Endothelial cell of umbilical vein (primary cell): ENCODE results near the gene CCSAP. TPM values are rescaled to one million over a fixed set of nuclear protein-coding genes. Genes with fewer than 3 reads are reported as not detected.

ENCODE experiments used
- BruUV-seq: library from RNA; stranded (reverse); fragments of 400-500 nt; replicated peaks from 2 replicates; lab custom pipeline; 2021; lab: Mats Ljungman, UMichigan
- CTCF ChIA-PET: fragments of 300-600, 350-600 bp; sonication (Branson Sonifier 250); formaldehyde crosslinking; loops from one replicate; lab custom pipeline; 2021; ENCODE audit warnings: antibody characterized with exemption, inconsistent platforms; lab: Charles Lee
- POLR2A ChIA-PET: fragments of 300-600, 350-600 bp; sonication (Branson Sonifier 250); formaldehyde crosslinking; loops from one replicate; lab custom pipeline; 2021; ENCODE audit warnings: antibody characterized with exemption, inconsistent platforms; lab: Charles Lee
- DNase-seq: peaks from one replicate; pipeline ENCODE4 v3.0.0-alpha.2; 2011; ENCODE audit warnings: low read depth, low spot score
- FAIRE-seq: peaks from 2 replicates; lab custom pipeline; 2011; peaks lifted over from hg19 to GRCh38; lab: Jason Lieb, UNC
- H2AFZ ChIP-seq: 2 replicates; pipeline ENCODE4 v1.6.0; 2012; ENCODE audit warnings: low read depth, low read length, control low read depth, inconsistent platforms
- H3K27ac ChIP-seq: 2 replicates; pipeline ENCODE4 v1.5.1; 2011; ENCODE audit warnings: low read depth, mild to moderate bottlenecking, control low read depth, low read length, moderate library complexity; ENCODE audit not compliant: insufficient read depth
- H3K27me3 ChIP-seq, 2 experiments: 2 replicates each; pipeline versions ENCODE4 v1.6.0 to v1.6.1; 2011; ENCODE audit warnings: low read length in 2 of 2, mixed read lengths in 1 of 2; ENCODE audit not compliant: control insufficient read depth in 2 of 2, insufficient read depth in 2 of 2
- H3K36me3 ChIP-seq, 2 experiments: 2 replicates in 1 of 2; 3 replicates in 1 of 2; pipeline ENCODE4 v1.5.1; 2011; ENCODE audit warnings: low read length in 2 of 2, mild to moderate bottlenecking in 1 of 2, moderate library complexity in 1 of 2; ENCODE audit not compliant: control insufficient read depth in 2 of 2, insufficient read depth in 2 of 2; ENCODE audit errors: extremely low read depth in 1 of 2
- H3K4me1 ChIP-seq: 3 replicates; pipeline ENCODE4 v1.5.1; 2011; ENCODE audit warnings: mild to moderate bottlenecking, low read length; ENCODE audit not compliant: control insufficient read depth, insufficient read depth; ENCODE audit errors: extremely low read depth
- H3K4me2 ChIP-seq: 2 replicates; pipeline ENCODE4 v1.6.1; 2011; ENCODE audit warnings: low read length, control low read depth, mixed read lengths; ENCODE audit not compliant: insufficient read depth
- H3K4me3 ChIP-seq, 3 experiments: fragments of 200-600 bp in 1 of 3; sonication (generic), shearing (Covaris generic) in 1 of 3; replicated peaks in 1 of 3; 2 replicates each; pipeline ENCODE4 v1.5.1; 2011 to 2016; ENCODE audit warnings: control low read depth in 3 of 3, low read length in 3 of 3, mild to moderate bottlenecking in 2 of 3, inconsistent platforms in 1 of 3, low read depth in 1 of 3, moderate library complexity in 1 of 3; ENCODE audit not compliant: insufficient read depth in 1 of 3
- H3K79me2 ChIP-seq: 2 replicates; pipeline ENCODE4 v1.6.0; 2012; ENCODE audit warnings: low read length, inconsistent platforms; ENCODE audit not compliant: control insufficient read depth, insufficient read depth
- H3K9ac ChIP-seq: replicated peaks from 2 replicates; pipeline ENCODE3; 2011; ENCODE audit warnings: low read length, control low read depth; ENCODE audit not compliant: insufficient read depth; ENCODE audit errors: extremely low read depth
- H3K9me1 ChIP-seq: replicated peaks from 3 replicates; pipeline ENCODE4 v1.6.0; 2011; ENCODE audit warnings: mild to moderate bottlenecking, low read length; ENCODE audit not compliant: control insufficient read depth, insufficient read depth; ENCODE audit errors: extremely low read depth
- H3K9me3 ChIP-seq: replicated peaks from 2 replicates; pipeline ENCODE4 v1.5.1; 2012; ENCODE audit warnings: low read length, inconsistent platforms; ENCODE audit not compliant: control insufficient read depth, insufficient read depth
- H4K20me1 ChIP-seq: replicated peaks from 2 replicates; pipeline ENCODE3; 2011; ENCODE audit warnings: mild to moderate bottlenecking, low read length; ENCODE audit not compliant: control insufficient read depth, insufficient read depth; ENCODE audit errors: extremely low read depth
- EZH2 ChIP-seq: IDR thresholded peaks from 2 replicates; pipeline ENCODE4 v1.6.1; 2012; ENCODE audit warnings: borderline replicate concordance, low read depth, mild to moderate bottlenecking, moderate library complexity, low read length, inconsistent platforms; ENCODE audit not compliant: severe bottlenecking
- FOS ChIP-seq: IDR thresholded peaks from 2 replicates; pipeline ENCODE4 v1.6.1; 2011; ENCODE audit warnings: mild to moderate bottlenecking, low read length, moderate library complexity, borderline replicate concordance; ENCODE audit not compliant: insufficient read depth
- GATA2 ChIP-seq: IDR thresholded peaks from 2 replicates; pipeline ENCODE4 v1.7.0; 2011; ENCODE audit warnings: low read depth, mild to moderate bottlenecking, moderate library complexity, mixed read lengths, low read length; ENCODE audit not compliant: insufficient read length, insufficient read depth
- JUN ChIP-seq: IDR thresholded peaks from 2 replicates; pipeline ENCODE4 v1.6.1; 2011; ENCODE audit warnings: borderline replicate concordance, low read depth; ENCODE audit not compliant: insufficient read length, insufficient read depth
- MYC ChIP-seq: IDR thresholded peaks from one replicate; pipeline ENCODE4 v1.6.1; 2011; ENCODE audit warnings: mild to moderate bottlenecking, low read depth, low read length
- POLR2A ChIP-seq: IDR thresholded peaks from 2 replicates; pipeline ENCODE4 v1.6.1; 2012; ENCODE audit warnings: low read depth, mild to moderate bottlenecking, control low read depth, low read length
- POLR2AphosphoS5 ChIP-seq: IDR thresholded peaks from 2 replicates; pipeline ENCODE4 v1.6.1; 2012; ENCODE audit warnings: low read depth, mild to moderate bottlenecking, control low read depth, low read length, moderate library complexity; ENCODE audit not compliant: insufficient read depth
- dilution Hi-C: fragments of 300-500 bp; cut with MboI; formaldehyde crosslinking; loops from one replicate; pipeline ENCODE4 v1.15.0; 2019; ENCODE audit warnings: low sequenced_read_pairs; ENCODE audit not compliant: extremely low pct_ligation_motif_present
- intact Hi-C: fragments of 100-400 bp; cut with micrococcal nuclease; formaldehyde crosslinking; loops from one replicate; pipeline ENCODE4 v1.10.0; 2022
- polyA plus RNA-seq, 4 experiments: library from polyadenylated mRNA; depleted of rRNA in 3 of 4; stranded (reverse) in 3 of 4; unstranded in 1 of 4; fragments of >200 nt; gene quantifications; 2 replicates each; pipeline versions ENCODE4 v1.2.1 to v1.2.3, GENCODE V29; 2011 to 2012; ENCODE audit warnings: missing spikeins in 1 of 4
- total RNA-seq: library from RNA; stranded (reverse); gene quantifications from 2 replicates; pipeline ENCODE4 v1.2.3, GENCODE V29; 2021
- TF ChIP-seq, protein P1 (sequence below), 2 donors: IDR thresholded peaks; 1 replicate in 1 of 2; 2 replicates in 1 of 2; pipeline ENCODE4 v1.5.1; 2011; ENCODE audit warnings: low read length in 2 of 2, mild to moderate bottlenecking in 2 of 2, moderate library complexity in 2 of 2, control low read depth in 1 of 2, inconsistent platforms in 1 of 2, low read depth in 1 of 2; ENCODE audit not compliant: insufficient read depth in 1 of 2; ENCODE audit errors: extremely low read depth in 1 of 2
- TF ChIP-seq, protein P2 (sequence below): IDR thresholded peaks from 2 replicates; pipeline ENCODE4 v1.6.1; 2011; ENCODE audit not compliant: insufficient read depth, insufficient read length

Gene CCSAP
- total and polyA plus RNA-seq, 2 donors (not counting 3 experiments of a cell fraction or from before 2014, with no cell fraction given): 1.3 to 5.7 TPM

DNA sequence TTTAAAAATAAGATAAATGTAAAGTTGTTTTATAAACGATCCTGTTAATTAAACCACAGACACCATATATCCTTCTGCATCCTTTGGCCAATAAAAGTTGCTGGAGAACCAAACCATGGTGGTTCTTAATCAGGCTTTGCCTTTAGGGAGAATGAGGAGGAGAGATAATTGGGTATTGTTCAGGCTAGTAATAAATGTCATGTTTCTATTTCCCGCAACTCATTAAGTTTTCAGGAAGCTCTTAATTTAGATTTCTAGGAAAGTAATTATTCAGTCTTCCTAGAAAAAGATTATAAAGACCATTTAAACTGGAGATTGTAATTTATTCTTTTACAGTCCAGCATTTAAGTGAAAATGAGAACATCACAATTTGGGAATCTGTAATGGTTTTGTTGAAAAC lies 37.5 kb downstream of the CCSAP start:
- DNase-seq (no peak), FAIRE-seq (no peak)
- H3K79me2 ChIP-seq: no peaks in the 10 kb centered on the region
- no peaks in the 10 kb centered on the region for H3K9me3 ChIP-seq
- H3K27me3 ChIP-seq: no peaks in the 10 kb centered on the region
- no peaks in the 10 kb centered on the region for H3K4me1 ChIP-seq
- intact Hi-C loops (no loop called here), dilution Hi-C loops (no loop called here)
- no peaks in the 10 kb centered on the region for H4K20me1 ChIP-seq
- H3K4me2 ChIP-seq: no peak overlapping the region
- POLR2A ChIA-PET: no interaction called here
- H3K36me3 ChIP-seq: peaks cover 4 to 6% of the 10 kb centered on the region in 2 experiments
- H3K9me1 ChIP-seq: no peaks in the 10 kb centered on the region
- CTCF ChIA-PET: no interaction called here
- no TSS peak for BruUV-seq
- H3K27ac ChIP-seq: no peak overlapping the region
- no peak overlapping the region for H3K4me3 ChIP-seq
- H2AFZ ChIP-seq: no peak overlapping the region
- TF ChIP-seq JUN (no peak), GATA2 (no peak), POLR2A (no peak), EZH2 (no peak), FOS (no peak), POLR2AphosphoS5 (no peak), MYC (no peak)
- TF ChIP-seq, protein P1, sequence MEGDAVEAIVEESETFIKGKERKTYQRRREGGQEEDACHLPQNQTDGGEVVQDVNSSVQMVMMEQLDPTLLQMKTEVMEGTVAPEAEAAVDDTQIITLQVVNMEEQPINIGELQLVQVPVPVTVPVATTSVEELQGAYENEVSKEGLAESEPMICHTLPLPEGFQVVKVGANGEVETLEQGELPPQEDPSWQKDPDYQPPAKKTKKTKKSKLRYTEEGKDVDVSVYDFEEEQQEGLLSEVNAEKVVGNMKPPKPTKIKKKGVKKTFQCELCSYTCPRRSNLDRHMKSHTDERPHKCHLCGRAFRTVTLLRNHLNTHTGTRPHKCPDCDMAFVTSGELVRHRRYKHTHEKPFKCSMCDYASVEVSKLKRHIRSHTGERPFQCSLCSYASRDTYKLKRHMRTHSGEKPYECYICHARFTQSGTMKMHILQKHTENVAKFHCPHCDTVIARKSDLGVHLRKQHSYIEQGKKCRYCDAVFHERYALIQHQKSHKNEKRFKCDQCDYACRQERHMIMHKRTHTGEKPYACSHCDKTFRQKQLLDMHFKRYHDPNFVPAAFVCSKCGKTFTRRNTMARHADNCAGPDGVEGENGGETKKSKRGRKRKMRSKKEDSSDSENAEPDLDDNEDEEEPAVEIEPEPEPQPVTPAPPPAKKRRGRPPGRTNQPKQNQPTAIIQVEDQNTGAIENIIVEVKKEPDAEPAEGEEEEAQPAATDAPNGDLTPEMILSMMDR (IDR thresholded peaks at IDR 0.05; ENCODE audit: extremely low read depth in 1 of 2, insufficient read depth in 1 of 2, low read depth in 1 of 2, low read length in 2 of 2): no peak
- TF ChIP-seq, protein P2, sequence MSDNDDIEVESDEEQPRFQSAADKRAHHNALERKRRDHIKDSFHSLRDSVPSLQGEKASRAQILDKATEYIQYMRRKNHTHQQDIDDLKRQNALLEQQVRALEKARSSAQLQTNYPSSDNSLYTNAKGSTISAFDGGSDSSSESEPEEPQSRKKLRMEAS: no peak
- no peak overlapping the region for H3K9ac ChIP-seq
